Tibial artery (tissue), 4 donors: Measurements from ENCODE around the gene TTPAL.

Experiments used
- DNase-seq, 2 donors: peaks; one replicate each; pipeline ENCODE4 v3.0.0-alpha.2; 2019
- H3K27ac ChIP-seq, 2 donors: fragments of 200-600 bp; sonication (generic) in 1 of 2; 1 replicate in 1 of 2; 2 replicates in 1 of 2; pipeline ENCODE4 v1.5.1; 2018 to 2019; ENCODE audit warnings: mild to moderate bottlenecking in 1 of 2
- H3K27me3 ChIP-seq, 2 donors: fragments of 200-600 bp; sonication (generic) in 1 of 2; one replicate each; pipeline versions ENCODE4 v1.5.1 to v1.6.0; 2016 to 2019
- H3K36me3 ChIP-seq, 3 donors: fragments of 200-600 bp; sonication (generic) in 2 of 3; one replicate each; pipeline ENCODE4 v1.5.1; 2016 to 2019; ENCODE audit warnings: mild to moderate bottlenecking in 2 of 3
- H3K4me1 ChIP-seq, 4 donors: fragments of 200-600 bp; sonication (generic) in 2 of 4; 1 replicate in 3 of 4; 2 replicates in 1 of 4; pipeline ENCODE4 v1.5.1; 2016 to 2019
- H3K4me3 ChIP-seq, 2 donors: fragments of 200-600 bp; sonication (generic) in 1 of 2; 1 replicate in 1 of 2; 2 replicates in 1 of 2; pipeline ENCODE4 v1.5.1; 2018 to 2019; ENCODE audit warnings: mild to moderate bottlenecking in 2 of 2
- H3K9me3 ChIP-seq, 3 donors: fragments of 200-600 bp; sonication (generic) in 1 of 3; one replicate each; pipeline ENCODE4 v1.5.1; 2016 to 2019
- intact Hi-C: fragments of 100-400 bp; cut with DNase I; formaldehyde crosslinking; loops from one replicate; pipeline ENCODE4 v1.15.0; 2023; ENCODE audit warnings: low total_unique reads
- TF ChIP-seq, protein P1 (sequence below), 2 experiments: fragments of 200-600 bp in 1 of 2; fragments of 450-650 bp in 1 of 2; IDR thresholded peaks; one replicate each; pipeline ENCODE4 v1.5.1; 2017 to 2019; ENCODE audit warnings: antibody characterized with exemption in 2 of 2, mild to moderate bottlenecking in 1 of 2, moderate library complexity in 1 of 2

The TTPAL gene

DNA sequence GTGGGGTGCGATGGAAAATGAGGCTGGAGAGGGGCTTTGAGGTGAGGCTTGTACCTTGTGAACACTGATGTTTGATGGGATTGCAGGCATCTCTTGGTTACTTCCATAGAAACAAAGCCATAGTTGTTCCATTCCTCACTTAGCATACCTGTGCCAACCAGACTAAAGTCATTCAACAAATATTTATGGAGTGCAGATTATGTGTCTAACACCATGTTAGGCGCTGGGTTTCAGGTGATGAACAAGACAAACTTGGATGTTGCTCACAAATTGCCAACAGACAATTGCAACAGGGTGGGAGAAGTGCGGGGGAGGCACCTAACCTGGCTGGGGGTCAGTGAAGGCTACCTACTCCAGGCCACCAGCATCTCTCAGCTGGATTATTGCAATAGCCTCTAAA is 1.5 kb downstream of the TTPAL start:
- H3K27ac ChIP-seq, result peak overlapping the region in 1 of 2 donors; percentile 94
- intact Hi-C loops, result no loop called here
- no peak overlapping the region for H3K4me3 ChIP-seq
- H3K27me3 ChIP-seq, result no peaks in the 10 kb centered on the region
- H3K36me3 ChIP-seq, result peaks cover 8 to 25% (median 23%) of the 10 kb centered on the region in 3 donors
- TF ChIP-seq, protein P1, sequence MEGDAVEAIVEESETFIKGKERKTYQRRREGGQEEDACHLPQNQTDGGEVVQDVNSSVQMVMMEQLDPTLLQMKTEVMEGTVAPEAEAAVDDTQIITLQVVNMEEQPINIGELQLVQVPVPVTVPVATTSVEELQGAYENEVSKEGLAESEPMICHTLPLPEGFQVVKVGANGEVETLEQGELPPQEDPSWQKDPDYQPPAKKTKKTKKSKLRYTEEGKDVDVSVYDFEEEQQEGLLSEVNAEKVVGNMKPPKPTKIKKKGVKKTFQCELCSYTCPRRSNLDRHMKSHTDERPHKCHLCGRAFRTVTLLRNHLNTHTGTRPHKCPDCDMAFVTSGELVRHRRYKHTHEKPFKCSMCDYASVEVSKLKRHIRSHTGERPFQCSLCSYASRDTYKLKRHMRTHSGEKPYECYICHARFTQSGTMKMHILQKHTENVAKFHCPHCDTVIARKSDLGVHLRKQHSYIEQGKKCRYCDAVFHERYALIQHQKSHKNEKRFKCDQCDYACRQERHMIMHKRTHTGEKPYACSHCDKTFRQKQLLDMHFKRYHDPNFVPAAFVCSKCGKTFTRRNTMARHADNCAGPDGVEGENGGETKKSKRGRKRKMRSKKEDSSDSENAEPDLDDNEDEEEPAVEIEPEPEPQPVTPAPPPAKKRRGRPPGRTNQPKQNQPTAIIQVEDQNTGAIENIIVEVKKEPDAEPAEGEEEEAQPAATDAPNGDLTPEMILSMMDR (IDR thresholded peaks at IDR 0.05), result no peak
- DNase-seq, result no peak
- H3K9me3 ChIP-seq, result no peaks in the 10 kb centered on the region
- peaks cover 0 to 16% (median 13%) of the 10 kb centered on the region in 4 donors for H3K4me1 ChIP-seq

DNA sequence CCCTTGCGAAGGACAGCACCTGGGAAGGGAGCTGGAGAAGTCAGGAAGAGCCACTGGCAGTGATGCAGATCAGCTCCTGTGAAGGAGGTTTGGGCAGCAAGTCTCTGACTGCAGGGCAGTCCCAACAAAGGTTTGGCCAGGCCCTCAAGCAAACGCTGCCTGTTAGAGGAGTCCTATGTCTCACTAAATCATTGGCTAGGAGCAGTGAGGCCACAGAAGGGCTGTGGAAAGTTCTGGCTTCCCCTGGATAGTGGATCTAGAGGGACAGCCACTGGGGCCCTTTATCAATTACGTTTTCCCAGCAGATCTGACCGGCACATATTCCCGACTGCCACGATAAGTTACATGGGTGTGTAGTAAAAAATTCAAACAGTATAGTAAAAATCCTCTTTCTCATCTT is 2.5 kb downstream of the TTPAL start:
- intact Hi-C loops, result no loop called here
- Histone ChIP-seq H3K9me3 (no peaks in the 10 kb centered on the region), H3K27me3 (no peaks in the 10 kb centered on the region), H3K27ac (no peak overlapping the region), H3K4me3 (no peak overlapping the region), H3K36me3 (peaks cover 8 to 34% (median 34%) of the 10 kb centered on the region in 3 donors), H3K4me1 (peaks cover 0 to 16% (median 13%) of the 10 kb centered on the region in 4 donors)
- no peak for DNase-seq
- TF ChIP-seq, protein P1 (IDR thresholded peaks at IDR 0.05), result no peak

DNA sequence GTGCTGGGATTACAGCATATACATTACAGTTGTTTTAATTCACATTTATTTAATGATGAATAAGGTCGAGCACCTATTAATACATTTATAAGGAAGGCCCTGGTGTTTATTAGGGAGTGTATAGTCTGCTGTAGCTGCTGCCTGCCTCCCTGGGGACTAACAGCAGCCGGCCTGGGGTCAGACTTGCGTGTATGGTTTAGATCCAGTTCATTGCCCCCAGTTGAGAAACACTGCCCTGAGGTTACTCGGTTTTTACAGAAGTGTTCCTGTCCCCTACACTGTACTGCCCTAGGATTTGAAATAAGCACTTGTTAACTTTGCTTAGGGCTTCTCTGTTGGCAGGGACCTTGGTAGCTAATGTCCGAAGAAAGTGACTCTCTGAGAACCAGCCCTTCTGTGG is 4.0 kb downstream of the TTPAL start:
- no peaks in the 10 kb centered on the region for H3K9me3 ChIP-seq
- H3K4me1 ChIP-seq, result peaks cover 0 to 16% (median 13%) of the 10 kb centered on the region in 4 donors
- no peak for DNase-seq
- intact Hi-C loops, result no loop called here
- H3K36me3 ChIP-seq, result peaks cover 14 to 48% (median 48%) of the 10 kb centered on the region in 3 donors
- TF ChIP-seq, protein P1 (IDR thresholded peaks at IDR 0.05), result no peak
- H3K27ac ChIP-seq, result no peak overlapping the region
- H3K27me3 ChIP-seq, result no peaks in the 10 kb centered on the region
- no peak overlapping the region for H3K4me3 ChIP-seq

DNA sequence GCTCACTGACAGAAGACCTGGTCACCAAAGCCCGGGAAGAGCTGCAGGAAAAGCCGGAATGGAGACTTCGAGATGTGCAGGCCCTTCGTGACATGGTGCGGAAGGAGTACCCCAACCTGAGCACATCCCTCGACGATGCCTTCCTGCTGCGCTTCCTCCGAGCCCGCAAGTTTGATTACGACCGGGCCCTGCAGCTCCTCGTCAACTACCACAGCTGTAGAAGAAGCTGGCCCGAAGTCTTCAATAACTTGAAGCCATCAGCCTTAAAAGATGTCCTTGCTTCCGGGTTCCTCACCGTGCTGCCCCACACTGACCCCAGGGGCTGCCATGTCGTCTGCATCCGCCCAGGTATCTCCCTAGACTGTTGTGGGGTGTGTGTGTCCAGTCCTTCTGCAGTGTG is 4.4 kb downstream of the TTPAL start:
- TF ChIP-seq, protein P1 (IDR thresholded peaks at IDR 0.05), result no peak
- Histone ChIP-seq H3K4me3 (no peak overlapping the region), H3K27me3 (no peaks in the 10 kb centered on the region), H3K27ac (no peak overlapping the region), H3K36me3 (peaks cover 14 to 53% (median 53%) of the 10 kb centered on the region in 3 donors), H3K4me1 (peaks cover 0 to 13% (median 11%) of the 10 kb centered on the region in 4 donors), H3K9me3 (no peaks in the 10 kb centered on the region)
- DNase-seq, result no peak
- intact Hi-C loops, result no loop called here

DNA sequence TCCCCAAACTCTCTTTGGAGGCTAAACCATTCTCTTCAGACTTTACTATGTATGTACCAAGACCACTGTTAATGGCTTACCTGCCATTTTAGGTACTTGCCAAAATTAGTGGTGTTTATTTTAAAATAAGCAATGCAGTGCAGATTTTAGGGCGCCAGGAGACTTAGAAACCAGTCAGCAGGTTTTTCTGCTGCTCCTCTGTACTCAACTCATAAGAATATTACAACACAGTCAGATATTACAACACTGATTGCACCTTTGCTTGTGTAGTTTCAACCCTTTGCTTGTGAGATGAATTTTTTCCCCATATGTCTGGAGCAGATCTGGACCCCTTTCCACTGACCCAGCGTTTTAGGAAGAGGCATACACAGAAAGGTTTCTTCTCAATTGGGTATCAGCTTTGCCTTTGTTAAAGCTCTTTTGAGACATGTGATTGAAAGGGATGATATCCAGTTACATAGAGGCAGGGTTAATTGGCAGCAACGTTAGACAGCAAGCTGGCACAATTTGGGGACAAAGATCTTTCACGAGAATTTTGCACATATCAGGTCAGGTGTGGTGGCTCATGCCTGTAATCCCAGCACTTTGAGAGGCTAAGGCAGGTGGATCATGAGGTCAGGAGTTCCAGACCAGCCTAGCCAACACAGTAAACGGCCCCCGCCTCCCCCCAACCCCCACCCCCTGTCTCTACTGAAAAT is 6.2 kb downstream of the TTPAL start:
- intact Hi-C loops, result no loop called here
- H3K27ac ChIP-seq, result no peak overlapping the region

More for the DNA sequence above, 6.2 kb downstream of the TTPAL start:
- Histone ChIP-seq H3K9me3 (no peaks in the 10 kb centered on the region), H3K36me3 (peaks cover 14 to 67% (median 56%) of the 10 kb centered on the region in 3 donors), H3K27me3 (no peaks in the 10 kb centered on the region), H3K4me1 (peaks cover 0 to under 1% (median 0%) of the 10 kb centered on the region in 4 donors), H3K4me3 (no peak overlapping the region)
- TF ChIP-seq, protein P1 (IDR thresholded peaks at IDR 0.05), result no peak
- DNase-seq, result no peak
